Tibial nerve (tissue), 3 donors: Measurements from ENCODE around the gene RSBN1.

Experiments
- POLR2A ChIP-seq, 2 donors: fragments of 450-650 bp; IDR thresholded peaks; one replicate each; pipeline ENCODE4 v1.6.1; 2017; ENCODE audit warnings: antibody characterized with exemption in 2 of 2, mild to moderate bottlenecking in 2 of 2, moderate library complexity in 2 of 2
- TF ChIP-seq, protein P1 (sequence below), 5 experiments: fragments of 200-600 bp in 3 of 5; fragments of 450-650 bp in 2 of 5; sonication (generic) in 3 of 5; IDR thresholded peaks; one replicate each; pipeline ENCODE4 v1.5.1; 2016 to 2019; ENCODE audit warnings: antibody characterized with exemption in 5 of 5, mild to moderate bottlenecking in 3 of 5, moderate library complexity in 2 of 5

DNA sequence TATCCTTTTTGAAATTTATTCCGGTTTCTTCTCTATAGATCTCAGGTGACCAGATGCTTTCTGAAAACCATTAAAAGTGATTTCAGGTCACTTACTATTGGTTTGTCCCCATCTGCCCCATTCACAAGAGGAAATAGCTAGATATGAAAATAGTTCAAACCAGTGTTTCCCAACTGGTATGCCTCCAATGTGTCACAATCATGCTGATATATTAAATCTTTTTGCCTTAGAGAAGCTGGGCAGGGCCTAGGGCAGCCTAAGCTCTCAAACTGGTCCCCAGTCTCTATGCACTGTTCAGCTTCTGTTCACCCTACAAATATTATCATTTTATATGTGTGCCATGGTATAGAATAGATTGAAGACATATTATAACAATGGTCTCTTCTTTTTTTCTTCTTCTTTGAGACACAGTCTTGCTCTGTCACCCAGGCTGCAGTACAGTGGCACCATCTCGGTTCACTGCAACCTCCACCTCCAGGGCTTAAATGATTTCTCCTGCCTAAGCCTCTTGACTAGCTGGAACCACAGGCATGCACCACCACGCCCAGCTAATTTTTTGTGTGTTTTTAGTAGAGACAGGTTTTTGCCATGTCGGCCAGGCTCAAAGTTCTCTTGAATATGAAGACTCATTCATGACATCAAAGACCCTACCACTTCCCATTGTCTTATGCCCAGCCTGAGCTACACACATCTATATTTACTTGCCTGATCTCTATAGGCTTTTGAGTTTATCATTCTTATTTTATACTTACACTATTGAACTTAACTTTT, 43.5 kb upstream of the RSBN1 start:
- TF ChIP-seq, protein P1, sequence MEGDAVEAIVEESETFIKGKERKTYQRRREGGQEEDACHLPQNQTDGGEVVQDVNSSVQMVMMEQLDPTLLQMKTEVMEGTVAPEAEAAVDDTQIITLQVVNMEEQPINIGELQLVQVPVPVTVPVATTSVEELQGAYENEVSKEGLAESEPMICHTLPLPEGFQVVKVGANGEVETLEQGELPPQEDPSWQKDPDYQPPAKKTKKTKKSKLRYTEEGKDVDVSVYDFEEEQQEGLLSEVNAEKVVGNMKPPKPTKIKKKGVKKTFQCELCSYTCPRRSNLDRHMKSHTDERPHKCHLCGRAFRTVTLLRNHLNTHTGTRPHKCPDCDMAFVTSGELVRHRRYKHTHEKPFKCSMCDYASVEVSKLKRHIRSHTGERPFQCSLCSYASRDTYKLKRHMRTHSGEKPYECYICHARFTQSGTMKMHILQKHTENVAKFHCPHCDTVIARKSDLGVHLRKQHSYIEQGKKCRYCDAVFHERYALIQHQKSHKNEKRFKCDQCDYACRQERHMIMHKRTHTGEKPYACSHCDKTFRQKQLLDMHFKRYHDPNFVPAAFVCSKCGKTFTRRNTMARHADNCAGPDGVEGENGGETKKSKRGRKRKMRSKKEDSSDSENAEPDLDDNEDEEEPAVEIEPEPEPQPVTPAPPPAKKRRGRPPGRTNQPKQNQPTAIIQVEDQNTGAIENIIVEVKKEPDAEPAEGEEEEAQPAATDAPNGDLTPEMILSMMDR (IDR thresholded peaks at IDR 0.05) = no peak
- TF ChIP-seq POLR2A (IDR thresholded peaks at IDR 0.05) = no peak
